Measurements from ENCODE around the gene DMRTB1. TPM values are rescaled to one million over a fixed set of nuclear protein-coding genes. Genes with fewer than 3 reads are reported as not detected.

The DMRTB1 gene
- total RNA-seq, 1 experiment from 2014 or later, result not detected

GRCh38 chr1:53506355-53507050 is 47.3 kb downstream of the DMRTB1 start:
- Histone ChIP-seq H3K4me1 (ENCODE audit: insufficient read depth, low read length, poor library complexity, severe bottlenecking) (no peaks in the 10 kb centered on the region), H3K27me3 (replicated peaks; ENCODE audit: insufficient read depth, low read depth, low read length, poor library complexity) (no peaks in the 10 kb centered on the region), H3K27ac (ENCODE audit: low read depth, low read length, poor library complexity, severe bottlenecking) (no peak overlapping the region), H3K9me3 (ENCODE audit: low read depth, low read length, poor library complexity, severe bottlenecking) (no peaks in the 10 kb centered on the region), H3K4me3 (ENCODE audit: low read depth, low read length, poor library complexity, severe bottlenecking) (no peak overlapping the region), H3K36me3 (ENCODE audit: insufficient read depth, low read length, poor library complexity, severe bottlenecking) (no peaks in the 10 kb centered on the region)
- no peak for DNase-seq (ENCODE audit: low spot score)
- POLR2A ChIA-PET (ENCODE audit: low non-redundant PET), result no interaction called here
- no TSS peak for BruUV-seq (replicated peaks)
- CTCF ChIA-PET, result no interaction called here
- TF ChIP-seq EZH2 (IDR thresholded peaks at IDR 0.05; ENCODE audit: borderline replicate concordance, low read depth, low read length, poor library complexity, severe bottlenecking), result no peak
- TF ChIP-seq, protein P1, sequence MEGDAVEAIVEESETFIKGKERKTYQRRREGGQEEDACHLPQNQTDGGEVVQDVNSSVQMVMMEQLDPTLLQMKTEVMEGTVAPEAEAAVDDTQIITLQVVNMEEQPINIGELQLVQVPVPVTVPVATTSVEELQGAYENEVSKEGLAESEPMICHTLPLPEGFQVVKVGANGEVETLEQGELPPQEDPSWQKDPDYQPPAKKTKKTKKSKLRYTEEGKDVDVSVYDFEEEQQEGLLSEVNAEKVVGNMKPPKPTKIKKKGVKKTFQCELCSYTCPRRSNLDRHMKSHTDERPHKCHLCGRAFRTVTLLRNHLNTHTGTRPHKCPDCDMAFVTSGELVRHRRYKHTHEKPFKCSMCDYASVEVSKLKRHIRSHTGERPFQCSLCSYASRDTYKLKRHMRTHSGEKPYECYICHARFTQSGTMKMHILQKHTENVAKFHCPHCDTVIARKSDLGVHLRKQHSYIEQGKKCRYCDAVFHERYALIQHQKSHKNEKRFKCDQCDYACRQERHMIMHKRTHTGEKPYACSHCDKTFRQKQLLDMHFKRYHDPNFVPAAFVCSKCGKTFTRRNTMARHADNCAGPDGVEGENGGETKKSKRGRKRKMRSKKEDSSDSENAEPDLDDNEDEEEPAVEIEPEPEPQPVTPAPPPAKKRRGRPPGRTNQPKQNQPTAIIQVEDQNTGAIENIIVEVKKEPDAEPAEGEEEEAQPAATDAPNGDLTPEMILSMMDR (conservative IDR thresholded peaks at IDR 0.05; ENCODE audit: low read depth, low read length), result no peak
- intact Hi-C loops (cut with micrococcal nuclease; ENCODE audit: unreplicated experiment), result no loop called here

GRCh38 chr1:53507116-53507820 is 48.1 kb downstream of the DMRTB1 start:
- POLR2A ChIA-PET (ENCODE audit: low non-redundant PET), result no interaction called here
- H3K36me3 ChIP-seq (ENCODE audit: insufficient read depth, low read length, poor library complexity, severe bottlenecking), result no peaks in the 10 kb centered on the region
- BruUV-seq (replicated peaks), result no TSS peak
- DNase-seq (ENCODE audit: low spot score), result no peak
- H3K9me3 ChIP-seq (ENCODE audit: low read depth, low read length, poor library complexity, severe bottlenecking), result no peaks in the 10 kb centered on the region
- TF ChIP-seq EZH2 (IDR thresholded peaks at IDR 0.05; ENCODE audit: borderline replicate concordance, low read depth, low read length, poor library complexity, severe bottlenecking), result no peak
- TF ChIP-seq, protein P1 (conservative IDR thresholded peaks at IDR 0.05; ENCODE audit: low read depth, low read length), result no peak
- H3K4me3 ChIP-seq (ENCODE audit: low read depth, low read length, poor library complexity, severe bottlenecking), result no peak overlapping the region
- H3K27me3 ChIP-seq (replicated peaks; ENCODE audit: insufficient read depth, low read depth, low read length, poor library complexity), result no peaks in the 10 kb centered on the region
- CTCF ChIA-PET, result no interaction called here
- intact Hi-C loops (cut with micrococcal nuclease; ENCODE audit: unreplicated experiment), result no loop called here
- H3K27ac ChIP-seq (ENCODE audit: low read depth, low read length, poor library complexity, severe bottlenecking), result no peak overlapping the region
- no peaks in the 10 kb centered on the region for H3K4me1 ChIP-seq (ENCODE audit: insufficient read depth, low read length, poor library complexity, severe bottlenecking)

GRCh38 chr1:53508056-53508990 is 49.1 kb downstream of the DMRTB1 start:
- TF ChIP-seq EZH2 (IDR thresholded peaks at IDR 0.05; ENCODE audit: borderline replicate concordance, low read depth, low read length, poor library complexity, severe bottlenecking), result no peak
- TF ChIP-seq, protein P1 (conservative IDR thresholded peaks at IDR 0.05; ENCODE audit: low read depth, low read length), result no peak
- Histone ChIP-seq H3K27ac (ENCODE audit: low read depth, low read length, poor library complexity, severe bottlenecking) (no peak overlapping the region), H3K4me1 (ENCODE audit: insufficient read depth, low read length, poor library complexity, severe bottlenecking) (no peaks in the 10 kb centered on the region), H3K27me3 (replicated peaks; ENCODE audit: insufficient read depth, low read depth, low read length, poor library complexity) (no peaks in the 10 kb centered on the region), H3K9me3 (ENCODE audit: low read depth, low read length, poor library complexity, severe bottlenecking) (no peaks in the 10 kb centered on the region), H3K36me3 (ENCODE audit: insufficient read depth, low read length, poor library complexity, severe bottlenecking) (no peaks in the 10 kb centered on the region), H3K4me3 (ENCODE audit: low read depth, low read length, poor library complexity, severe bottlenecking) (no peak overlapping the region)
- POLR2A ChIA-PET (ENCODE audit: low non-redundant PET), result no interaction called here
- intact Hi-C loops (cut with micrococcal nuclease; ENCODE audit: unreplicated experiment), result no loop called here
- no peak for DNase-seq (ENCODE audit: low spot score)
- BruUV-seq (replicated peaks), result no TSS peak
- CTCF ChIA-PET, result no interaction called here
